ENCODE results near the gene CDK14.
"Not testable (repeated sequence)": the region's sequence is repeated elsewhere in the genome, so short reads cannot be mapped to it uniquely, and the experiment has no call there.

The CDK14 gene

DNA sequence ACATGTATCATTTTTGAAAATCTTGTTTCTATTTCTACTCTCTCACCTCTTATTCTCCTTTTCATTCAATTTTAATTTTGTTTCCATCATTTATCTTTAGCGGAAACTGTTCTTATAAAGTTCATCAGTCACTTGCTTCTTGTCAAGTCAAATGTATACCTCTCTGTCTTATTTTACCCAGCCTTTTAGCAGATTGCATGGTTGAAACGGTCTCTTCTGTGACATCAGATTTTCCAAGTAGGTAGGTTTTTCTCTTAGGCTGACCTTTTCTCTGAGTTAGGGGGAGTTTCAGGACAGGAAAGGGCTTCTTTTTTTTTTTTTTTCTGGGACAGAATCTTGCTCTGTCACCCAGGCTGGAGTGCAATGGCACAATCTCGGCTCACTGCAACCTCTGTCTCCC lies 195.5 kb downstream of the CDK14 start:
- DNase-seq (ENCODE audit: low read depth in 3 of 3), result no peak

DNA sequence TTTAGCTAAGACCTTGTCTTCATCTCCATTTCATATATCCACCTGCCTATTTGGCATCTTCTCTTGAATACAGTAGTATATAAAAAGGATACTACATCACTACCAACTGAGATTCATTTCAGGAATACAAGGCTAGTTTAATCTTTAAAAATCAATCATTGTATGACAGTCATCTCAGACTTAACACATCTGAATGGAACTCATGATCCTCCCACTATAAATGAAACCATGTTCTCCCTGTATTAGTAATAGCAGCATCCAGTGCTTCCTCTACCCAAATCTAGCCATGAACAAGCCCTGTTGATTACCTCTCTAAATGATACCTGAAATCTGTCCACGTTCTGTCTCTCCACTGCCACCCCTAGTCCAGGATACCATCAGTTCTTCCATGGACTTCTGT lies 196.2 kb downstream of the CDK14 start:
- no peak for DNase-seq (ENCODE audit: low read depth in 3 of 3)

- not testable (repeated sequence) for DNase-seq (ENCODE audit: low read depth in 3 of 3)
Observed at GRCh38 chr7:90794234-90794633, 198.1 kb downstream of the CDK14 start.

- DNase-seq (ENCODE audit: low read depth in 3 of 3), result no peak
Observed at GRCh38 chr7:90797596-90797995, 201.5 kb downstream of the CDK14 start.

- DNase-seq (ENCODE audit: low read depth in 3 of 3), result no peak
Observed at GRCh38 chr7:90804370-90804769, 208.2 kb downstream of the CDK14 start.

GRCh38 chr7:90815552-90815951 lies 219.4 kb downstream of the CDK14 start:
- not testable (repeated sequence) for DNase-seq (ENCODE audit: low read depth in 3 of 3)

GRCh38 chr7:90816511-90817142 lies 220.5 kb downstream of the CDK14 start:
- DNase-seq (ENCODE audit: low read depth in 3 of 3), result no peak

DNA sequence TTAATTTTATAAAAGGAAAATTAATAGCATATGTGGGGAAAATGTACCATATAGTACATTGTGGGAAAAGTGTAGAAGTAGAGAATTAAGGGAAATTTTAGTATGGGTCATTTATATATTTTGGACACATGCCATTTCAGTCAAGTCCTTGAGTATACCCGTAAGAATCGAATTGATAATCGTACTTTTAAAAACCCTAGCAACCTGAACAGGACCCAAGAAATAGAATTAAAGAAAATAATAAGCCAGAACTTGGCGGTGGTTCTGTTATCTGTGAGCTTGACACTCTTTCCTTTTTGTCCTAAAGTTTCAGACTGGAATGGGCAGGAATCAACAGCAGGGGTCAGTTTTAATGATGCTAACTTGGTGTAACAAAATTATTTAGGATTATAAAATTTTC lies 221.0 kb downstream of the CDK14 start:
- DNase-seq (ENCODE audit: low read depth in 3 of 3), result no peak

GRCh38 chr7:90817846-90818245 lies 221.7 kb downstream of the CDK14 start:
- DNase-seq (ENCODE audit: low read depth in 3 of 3), result no peak

DNA sequence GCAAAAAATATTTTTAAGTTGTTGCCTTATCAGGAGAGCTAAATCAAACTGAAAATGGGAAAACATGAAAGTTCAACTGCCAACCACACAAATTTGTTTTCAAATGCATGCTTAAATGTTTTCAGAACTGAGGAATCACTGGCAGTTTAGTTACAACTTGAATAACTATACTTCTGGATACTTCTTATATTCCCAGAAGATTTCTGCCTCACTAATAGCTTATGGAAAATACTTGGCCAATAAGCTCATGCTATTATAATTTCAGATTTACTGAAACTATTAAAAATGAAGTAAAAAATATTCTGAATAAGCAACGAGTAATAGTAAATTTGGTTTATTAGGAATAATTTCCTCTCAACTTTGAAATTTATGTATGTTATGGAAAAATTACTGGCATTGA lies 222.2 kb downstream of the CDK14 start:
- no peak for DNase-seq (ENCODE audit: low read depth in 3 of 3)

- no peak for DNase-seq (ENCODE audit: low read depth in 3 of 3)
Observed at GRCh38 chr7:90821961-90822620, 226.0 kb downstream of the CDK14 start.

- DNase-seq (ENCODE audit: low read depth in 3 of 3), result no peak
Observed at GRCh38 chr7:90824386-90825307, 228.5 kb downstream of the CDK14 start.

DNA sequence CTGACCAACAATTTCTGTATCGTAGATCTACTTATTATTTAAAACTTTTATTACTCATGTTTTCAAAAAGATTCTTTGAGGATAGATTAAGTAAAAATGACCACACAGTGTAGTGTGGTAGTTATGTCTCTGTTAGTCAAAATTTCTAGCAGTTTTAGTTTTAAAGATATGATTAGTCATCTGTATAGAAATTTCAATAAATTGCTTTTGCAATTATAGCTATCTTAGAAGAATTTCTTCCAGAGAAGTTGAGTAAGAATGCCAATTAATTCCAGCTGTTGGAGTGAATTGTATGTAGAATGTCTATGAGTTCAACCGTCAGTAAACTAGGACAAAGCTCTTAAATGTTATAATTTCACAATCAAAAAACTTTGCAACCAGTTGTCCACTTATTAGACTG lies 229.7 kb downstream of the CDK14 start:
- DNase-seq (ENCODE audit: low read depth in 3 of 3), result no peak

DNA sequence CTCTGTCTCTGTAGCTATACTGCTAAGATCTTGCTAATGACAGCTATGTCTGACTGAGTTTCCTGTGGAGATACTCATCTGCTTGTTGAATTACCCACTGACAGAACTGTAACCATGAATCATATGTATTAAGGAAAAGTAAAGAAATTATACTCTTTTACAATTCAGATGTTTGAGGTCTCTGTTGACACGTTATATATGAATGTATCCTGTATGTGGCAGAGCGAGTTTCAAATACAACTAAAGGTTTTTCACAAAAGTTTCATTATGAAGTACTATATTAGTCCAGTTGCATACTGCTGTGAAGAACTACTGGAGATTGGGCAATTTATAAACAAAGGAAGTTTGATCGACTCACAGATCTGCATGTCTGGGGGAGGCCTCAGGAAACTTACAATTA lies 232.5 kb downstream of the CDK14 start:
- no peak for DNase-seq (ENCODE audit: low read depth in 3 of 3)

- DNase-seq (ENCODE audit: low read depth in 3 of 3), result no peak
Observed at GRCh38 chr7:90830308-90830707, 234.2 kb downstream of the CDK14 start.

GRCh38 chr7:90832726-90833125 lies 236.6 kb downstream of the CDK14 start:
- DNase-seq (ENCODE audit: low read depth in 3 of 3), result no peak

GRCh38 chr7:90833443-90833842 lies 237.3 kb downstream of the CDK14 start:
- DNase-seq (ENCODE audit: low read depth in 3 of 3), result no peak

DNA sequence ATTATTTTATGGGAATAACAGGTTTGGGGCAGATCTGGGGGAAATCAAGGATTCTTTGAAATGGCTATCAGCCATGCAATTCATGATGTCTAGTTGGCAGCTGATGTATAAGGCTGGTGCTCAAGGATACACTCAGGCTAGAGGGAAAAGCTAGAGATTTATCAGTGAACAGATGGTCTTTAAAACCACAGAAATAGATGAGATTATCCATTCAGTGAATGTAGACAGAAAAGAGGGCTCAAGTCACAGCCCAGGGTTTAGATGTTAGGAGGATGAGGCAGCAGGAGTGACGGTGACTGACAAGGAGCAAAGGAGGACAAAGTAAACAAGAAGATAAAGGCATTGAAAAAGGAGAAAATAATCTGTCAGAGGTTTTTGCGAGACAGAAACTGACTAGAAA lies 238.7 kb downstream of the CDK14 start:
- no peak for DNase-seq (ENCODE audit: low read depth in 3 of 3)

DNA sequence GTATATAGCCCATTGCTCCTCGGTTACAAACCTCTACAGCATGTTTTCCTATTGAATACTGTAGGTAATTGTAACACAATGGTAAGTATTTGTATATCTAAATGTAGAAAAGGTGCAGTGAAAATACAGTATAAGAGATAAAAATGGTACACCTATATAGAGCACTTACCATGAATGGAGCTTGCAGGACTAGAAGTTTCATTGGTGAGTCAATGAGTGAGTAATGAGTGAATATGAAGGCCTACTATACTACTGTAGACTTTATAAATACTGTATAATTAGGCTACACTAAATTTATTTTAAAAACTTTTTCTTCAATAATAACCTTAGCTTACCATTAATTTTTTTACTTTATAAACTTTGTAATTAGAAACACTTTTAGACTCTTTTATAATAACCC lies 239.7 kb downstream of the CDK14 start:
- DNase-seq (ENCODE audit: low read depth in 3 of 3), result no peak

DNA sequence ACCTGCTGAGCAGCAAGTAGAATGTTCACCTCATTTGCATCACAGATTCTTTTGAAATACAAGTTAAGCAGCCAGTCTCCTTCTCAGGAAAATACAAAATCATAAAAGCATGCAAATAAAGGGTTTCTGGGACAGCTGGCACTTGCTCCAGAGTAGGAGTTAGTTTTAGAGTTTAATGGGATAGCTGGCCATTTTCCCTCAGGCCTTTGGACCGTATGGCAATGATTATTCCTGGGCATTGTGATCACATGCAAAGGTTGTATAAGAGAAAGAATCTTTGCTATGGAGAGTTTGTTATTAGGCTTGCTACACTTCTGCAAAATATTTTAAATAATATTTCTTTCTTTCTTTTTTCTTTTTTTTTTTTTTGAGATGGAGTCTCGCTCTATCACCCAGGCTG lies 240.8 kb downstream of the CDK14 start:
- DNase-seq (ENCODE audit: low read depth in 3 of 3), result no peak

DNA sequence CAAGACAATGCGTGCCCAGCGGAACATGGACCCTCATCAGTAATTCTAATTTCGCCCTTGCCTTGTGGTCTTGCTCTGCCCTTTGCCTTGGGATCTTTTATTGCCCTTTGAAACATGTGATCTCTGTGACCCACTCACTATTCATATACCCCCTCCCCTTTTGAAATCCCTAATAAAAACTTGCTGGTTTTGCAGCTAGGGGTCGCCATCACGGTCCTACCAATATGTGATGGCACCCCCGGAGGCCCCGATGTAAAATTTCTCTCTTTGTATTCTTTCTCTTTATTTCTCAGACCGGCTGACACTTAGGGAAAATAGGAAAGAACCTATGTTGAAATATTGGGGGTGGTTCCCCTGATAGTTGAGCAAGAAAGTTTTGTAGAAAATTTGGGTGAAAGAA lies 242.7 kb downstream of the CDK14 start:
- no peak for DNase-seq (ENCODE audit: low read depth in 3 of 3)

DNA sequence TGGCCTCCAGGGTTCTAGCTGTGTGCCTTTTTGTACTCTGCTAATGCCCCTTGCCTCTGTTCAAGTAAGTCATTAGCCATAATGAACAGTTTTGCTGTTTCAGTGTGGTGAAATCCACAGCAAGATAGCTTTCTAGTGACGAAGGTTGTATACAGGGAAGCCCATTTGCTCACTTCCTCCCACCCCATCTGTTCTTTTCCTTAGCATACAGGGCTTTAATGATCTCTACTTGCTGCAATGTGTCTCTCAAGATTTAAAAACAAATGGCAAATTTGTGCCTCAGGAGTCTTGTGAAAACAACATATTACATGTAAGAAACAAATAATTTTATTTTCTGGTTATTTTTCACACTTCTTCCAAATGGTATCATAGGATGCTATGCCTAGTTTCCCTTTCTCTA lies 243.2 kb downstream of the CDK14 start:
- no peak for DNase-seq (ENCODE audit: low read depth in 3 of 3)

Measured in stimulated activated CD4-positive, alpha-beta T cell treated with anti-CD3 and anti-CD28 coated beads, TNF-alpha, amount 100 ng/mL, for 4 hours (primary cell).